ENCODE data around the gene PJVK. TPM values are rescaled to one million over a fixed set of nuclear protein-coding genes. Genes with fewer than 3 reads are reported as not detected.

Gene PJVK
- total and polyA plus RNA-seq, 2 experiments from 2014 or later = 1.6 to 2.1 TPM

GRCh38 chr2:178506949-178507348 lies 55.8 kb downstream of the PJVK start (continued):
- TF ChIP-seq, protein P1, sequence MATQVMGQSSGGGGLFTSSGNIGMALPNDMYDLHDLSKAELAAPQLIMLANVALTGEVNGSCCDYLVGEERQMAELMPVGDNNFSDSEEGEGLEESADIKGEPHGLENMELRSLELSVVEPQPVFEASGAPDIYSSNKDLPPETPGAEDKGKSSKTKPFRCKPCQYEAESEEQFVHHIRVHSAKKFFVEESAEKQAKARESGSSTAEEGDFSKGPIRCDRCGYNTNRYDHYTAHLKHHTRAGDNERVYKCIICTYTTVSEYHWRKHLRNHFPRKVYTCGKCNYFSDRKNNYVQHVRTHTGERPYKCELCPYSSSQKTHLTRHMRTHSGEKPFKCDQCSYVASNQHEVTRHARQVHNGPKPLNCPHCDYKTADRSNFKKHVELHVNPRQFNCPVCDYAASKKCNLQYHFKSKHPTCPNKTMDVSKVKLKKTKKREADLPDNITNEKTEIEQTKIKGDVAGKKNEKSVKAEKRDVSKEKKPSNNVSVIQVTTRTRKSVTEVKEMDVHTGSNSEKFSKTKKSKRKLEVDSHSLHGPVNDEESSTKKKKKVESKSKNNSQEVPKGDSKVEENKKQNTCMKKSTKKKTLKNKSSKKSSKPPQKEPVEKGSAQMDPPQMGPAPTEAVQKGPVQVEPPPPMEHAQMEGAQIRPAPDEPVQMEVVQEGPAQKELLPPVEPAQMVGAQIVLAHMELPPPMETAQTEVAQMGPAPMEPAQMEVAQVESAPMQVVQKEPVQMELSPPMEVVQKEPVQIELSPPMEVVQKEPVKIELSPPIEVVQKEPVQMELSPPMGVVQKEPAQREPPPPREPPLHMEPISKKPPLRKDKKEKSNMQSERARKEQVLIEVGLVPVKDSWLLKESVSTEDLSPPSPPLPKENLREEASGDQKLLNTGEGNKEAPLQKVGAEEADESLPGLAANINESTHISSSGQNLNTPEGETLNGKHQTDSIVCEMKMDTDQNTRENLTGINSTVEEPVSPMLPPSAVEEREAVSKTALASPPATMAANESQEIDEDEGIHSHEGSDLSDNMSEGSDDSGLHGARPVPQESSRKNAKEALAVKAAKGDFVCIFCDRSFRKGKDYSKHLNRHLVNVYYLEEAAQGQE (IDR thresholded peaks at IDR 0.05; ENCODE audit: unreplicated experiment) = no peak

GRCh38 chr2:178508646-178509045 lies 57.5 kb downstream of the PJVK start:
- H3K27ac Mint-ChIP-seq = no peak overlapping the region
- Histone ChIP-seq H3K4me1 (ENCODE audit: insufficient read depth) (peaks cover 20% of the 10 kb centered on the region), H3K4me3 (no peak overlapping the region), H3K79me2 (replicated peaks; ENCODE audit: insufficient read depth) (no peaks in the 10 kb centered on the region), H3K36me3 (ENCODE audit: insufficient read depth) (no peaks in the 10 kb centered on the region), H4K20me1 (replicated peaks; ENCODE audit: insufficient read depth) (no peaks in the 10 kb centered on the region; the same call in 1 of the 2 replicates), H3K27me3 (ENCODE audit: insufficient read depth) (peaks cover 1% of the 10 kb centered on the region; the same call in 1 of the 2 replicates), H3F3A (replicated peaks; ENCODE audit: low read depth) (no peaks in the 10 kb centered on the region), H3K4me2 (no peak overlapping the region), H2AFZ (no peak overlapping the region), H3K27ac (ENCODE audit: low read depth) (no peak overlapping the region), H3K9me2 (ENCODE audit: insufficient read depth) (no peaks in the 10 kb centered on the region)
- no peak overlapping the region for H3K4me3 Mint-ChIP-seq
- DNase-seq (ENCODE audit: low spot score) (peak; percentile 5), ATAC-seq (no peak)
- TF ChIP-seq, protein P2, sequence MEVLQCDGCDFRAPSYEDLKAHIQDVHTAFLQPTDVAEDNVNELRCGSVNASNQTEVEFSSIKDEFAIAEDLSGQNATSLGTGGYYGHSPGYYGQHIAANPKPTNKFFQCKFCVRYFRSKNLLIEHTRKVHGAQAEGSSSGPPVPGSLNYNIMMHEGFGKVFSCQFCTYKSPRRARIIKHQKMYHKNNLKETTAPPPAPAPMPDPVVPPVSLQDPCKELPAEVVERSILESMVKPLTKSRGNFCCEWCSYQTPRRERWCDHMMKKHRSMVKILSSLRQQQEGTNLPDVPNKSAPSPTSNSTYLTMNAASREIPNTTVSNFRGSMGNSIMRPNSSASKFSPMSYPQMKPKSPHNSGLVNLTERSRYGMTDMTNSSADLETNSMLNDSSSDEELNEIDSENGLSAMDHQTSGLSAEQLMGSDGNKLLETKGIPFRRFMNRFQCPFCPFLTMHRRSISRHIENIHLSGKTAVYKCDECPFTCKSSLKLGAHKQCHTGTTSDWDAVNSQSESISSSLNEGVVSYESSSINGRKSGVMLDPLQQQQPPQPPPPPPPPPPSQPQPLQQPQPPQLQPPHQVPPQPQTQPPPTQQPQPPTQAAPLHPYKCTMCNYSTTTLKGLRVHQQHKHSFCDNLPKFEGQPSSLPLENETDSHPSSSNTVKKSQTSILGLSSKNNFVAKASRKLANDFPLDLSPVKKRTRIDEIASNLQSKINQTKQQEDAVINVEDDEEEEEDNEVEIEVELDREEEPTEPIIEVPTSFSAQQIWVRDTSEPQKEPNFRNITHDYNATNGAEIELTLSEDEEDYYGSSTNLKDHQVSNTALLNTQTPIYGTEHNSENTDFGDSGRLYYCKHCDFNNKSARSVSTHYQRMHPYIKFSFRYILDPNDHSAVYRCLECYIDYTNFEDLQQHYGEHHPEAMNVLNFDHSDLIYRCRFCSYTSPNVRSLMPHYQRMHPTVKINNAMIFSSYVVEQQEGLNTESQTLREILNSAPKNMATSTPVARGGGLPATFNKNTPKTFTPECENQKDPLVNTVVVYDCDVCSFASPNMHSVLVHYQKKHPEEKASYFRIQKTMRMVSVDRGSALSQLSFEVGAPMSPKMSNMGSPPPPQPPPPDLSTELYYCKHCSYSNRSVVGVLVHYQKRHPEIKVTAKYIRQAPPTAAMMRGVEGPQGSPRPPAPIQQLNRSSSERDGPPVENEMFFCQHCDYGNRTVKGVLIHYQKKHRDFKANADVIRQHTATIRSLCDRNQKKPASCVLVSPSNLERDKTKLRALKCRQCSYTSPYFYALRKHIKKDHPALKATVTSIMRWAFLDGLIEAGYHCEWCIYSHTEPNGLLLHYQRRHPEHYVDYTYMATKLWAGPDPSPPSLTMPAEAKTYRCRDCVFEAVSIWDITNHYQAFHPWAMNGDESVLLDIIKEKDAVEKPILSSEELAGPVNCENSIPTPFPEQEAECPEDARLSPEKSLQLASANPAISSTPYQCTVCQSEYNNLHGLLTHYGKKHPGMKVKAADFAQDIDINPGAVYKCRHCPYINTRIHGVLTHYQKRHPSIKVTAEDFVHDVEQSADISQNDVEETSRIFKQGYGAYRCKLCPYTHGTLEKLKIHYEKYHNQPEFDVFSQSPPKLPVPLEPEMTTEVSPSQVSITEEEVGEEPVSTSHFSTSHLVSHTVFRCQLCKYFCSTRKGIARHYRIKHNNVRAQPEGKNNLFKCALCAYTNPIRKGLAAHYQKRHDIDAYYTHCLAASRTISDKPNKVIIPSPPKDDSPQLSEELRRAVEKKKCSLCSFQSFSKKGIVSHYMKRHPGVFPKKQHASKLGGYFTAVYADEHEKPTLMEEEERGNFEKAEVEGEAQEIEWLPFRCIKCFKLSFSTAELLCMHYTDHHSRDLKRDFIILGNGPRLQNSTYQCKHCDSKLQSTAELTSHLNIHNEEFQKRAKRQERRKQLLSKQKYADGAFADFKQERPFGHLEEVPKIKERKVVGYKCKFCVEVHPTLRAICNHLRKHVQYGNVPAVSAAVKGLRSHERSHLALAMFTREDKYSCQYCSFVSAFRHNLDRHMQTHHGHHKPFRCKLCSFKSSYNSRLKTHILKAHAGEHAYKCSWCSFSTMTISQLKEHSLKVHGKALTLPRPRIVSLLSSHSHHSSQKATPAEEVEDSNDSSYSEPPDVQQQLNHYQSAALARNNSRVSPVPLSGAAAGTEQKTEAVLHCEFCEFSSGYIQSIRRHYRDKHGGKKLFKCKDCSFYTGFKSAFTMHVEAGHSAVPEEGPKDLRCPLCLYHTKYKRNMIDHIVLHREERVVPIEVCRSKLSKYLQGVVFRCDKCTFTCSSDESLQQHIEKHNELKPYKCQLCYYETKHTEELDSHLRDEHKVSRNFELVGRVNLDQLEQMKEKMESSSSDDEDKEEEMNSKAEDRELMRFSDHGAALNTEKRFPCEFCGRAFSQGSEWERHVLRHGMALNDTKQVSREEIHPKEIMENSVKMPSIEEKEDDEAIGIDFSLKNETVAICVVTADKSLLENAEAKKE (CRISPR knock-in tag; IDR thresholded peaks at IDR 0.05) = no peak
- TF ChIP-seq JUNB (IDR thresholded peaks at IDR 0.05; ENCODE audit: unreplicated experiment) (no peak), EZH2phosphoT487 (IDR thresholded peaks at IDR 0.05; ENCODE audit: unreplicated experiment) (no peak)
- TF ChIP-seq, protein P3, sequence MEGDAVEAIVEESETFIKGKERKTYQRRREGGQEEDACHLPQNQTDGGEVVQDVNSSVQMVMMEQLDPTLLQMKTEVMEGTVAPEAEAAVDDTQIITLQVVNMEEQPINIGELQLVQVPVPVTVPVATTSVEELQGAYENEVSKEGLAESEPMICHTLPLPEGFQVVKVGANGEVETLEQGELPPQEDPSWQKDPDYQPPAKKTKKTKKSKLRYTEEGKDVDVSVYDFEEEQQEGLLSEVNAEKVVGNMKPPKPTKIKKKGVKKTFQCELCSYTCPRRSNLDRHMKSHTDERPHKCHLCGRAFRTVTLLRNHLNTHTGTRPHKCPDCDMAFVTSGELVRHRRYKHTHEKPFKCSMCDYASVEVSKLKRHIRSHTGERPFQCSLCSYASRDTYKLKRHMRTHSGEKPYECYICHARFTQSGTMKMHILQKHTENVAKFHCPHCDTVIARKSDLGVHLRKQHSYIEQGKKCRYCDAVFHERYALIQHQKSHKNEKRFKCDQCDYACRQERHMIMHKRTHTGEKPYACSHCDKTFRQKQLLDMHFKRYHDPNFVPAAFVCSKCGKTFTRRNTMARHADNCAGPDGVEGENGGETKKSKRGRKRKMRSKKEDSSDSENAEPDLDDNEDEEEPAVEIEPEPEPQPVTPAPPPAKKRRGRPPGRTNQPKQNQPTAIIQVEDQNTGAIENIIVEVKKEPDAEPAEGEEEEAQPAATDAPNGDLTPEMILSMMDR (conservative IDR thresholded peaks at IDR 0.05; ENCODE audit: low read depth in 2 of 2) = no peak
- peaks cover 3% of the 10 kb centered on the region for H3K27me3 Mint-ChIP-seq (ENCODE audit: insufficient read depth, low read depth, poor library complexity)
- H3K36me3 Mint-ChIP-seq (ENCODE audit: low read depth) = 0 out of 3 replicates have a peak, but pooled peaks cover 5% of the 10 kb centered on the region
- H3K9me3 Mint-ChIP-seq = no peaks in the 10 kb centered on the region
- peaks cover 26% of the 10 kb centered on the region for H3K4me1 Mint-ChIP-seq

Data from GM23338 (cell line).